HEK293 (cell line): ENCODE data around the gene HMGXB3.
A peak's percentile ranks its signal among the peaks of the same experiment; 100 is the strongest.

Experiments used
- CTCF ChIA-PET: fragments of 350-600 bp; formaldehyde crosslinking; extraction: SDS; loops from one replicate; lab custom pipeline; 2021; ENCODE audit warnings: antibody characterized with exemption; lab: Yijun Ruan, JAX
- POLR2A ChIA-PET: fragments of 300-600 bp; formaldehyde crosslinking; extraction: SDS; loops from one replicate; lab custom pipeline; 2020; ENCODE audit warnings: antibody characterized with exemption, inconsistent platforms; lab: Yijun Ruan, JAX
- H3K27ac ChIP-seq: fragments of 200-500 bp; sonication (Bioruptor generic); 2 replicates; pipeline ENCODE4 v1.5.1; 2014; ENCODE audit warnings: low read depth, low read length, control low read depth, inconsistent platforms; ENCODE audit errors: extremely low read depth
- H3K36me3 ChIP-seq, 2 experiments: fragments of 200-500 bp in 1 of 2; sonication (Bioruptor generic) in 1 of 2; 1 replicate in 1 of 2; 2 replicates in 1 of 2; pipeline ENCODE4 v1.5.1; 2014 to 2017; ENCODE audit warnings: inconsistent platforms in 2 of 2, low read length in 2 of 2; ENCODE audit not compliant: control insufficient read depth in 2 of 2, insufficient read depth in 1 of 2
- H3K4me1 ChIP-seq: fragments of 200-500 bp; sonication (Bioruptor generic); 2 replicates; pipeline ENCODE4 v1.5.1; 2014; ENCODE audit warnings: mild to moderate bottlenecking, low read length, inconsistent platforms; ENCODE audit not compliant: control insufficient read depth, insufficient read depth
- H3K4me3 ChIP-seq: 2 replicates; pipeline ENCODE4 v1.5.1; 2011; ENCODE audit warnings: low read depth, mild to moderate bottlenecking, control low read depth, low read length, moderate library complexity
- H3K9me3 ChIP-seq: fragments of 200-500 bp; sonication (Bioruptor generic); 2 replicates; pipeline ENCODE4 v1.5.1; 2014; ENCODE audit warnings: low read depth, low read length, inconsistent platforms; ENCODE audit not compliant: control insufficient read depth, insufficient read depth
- EGR2 ChIP-seq: fragments of 450-650 bp; formaldehyde crosslinking; IDR thresholded peaks from 2 replicates; pipeline ENCODE4 v1.5.1; 2016; ENCODE audit warnings: low read depth, missing biosample characterization, missing genetic modification characterization
- GFI1B ChIP-seq: fragments of 450-650 bp; formaldehyde crosslinking; IDR thresholded peaks from 2 replicates; pipeline ENCODE4 v1.5.1; 2016; ENCODE audit warnings: missing biosample characterization, missing genetic modification characterization
- KLF7 ChIP-seq: fragments of 450-650 bp; formaldehyde crosslinking; IDR thresholded peaks from 2 replicates; pipeline ENCODE4 v1.5.1; 2016; ENCODE audit warnings: missing biosample characterization, missing genetic modification characterization, borderline replicate concordance
- RBAK ChIP-seq: fragments of 450-650 bp; formaldehyde crosslinking; IDR thresholded peaks from 2 replicates; pipeline ENCODE4 v1.5.1; 2016; ENCODE audit warnings: missing biosample characterization, missing genetic modification characterization
- ZBTB10 ChIP-seq: fragments of 450-650 bp; formaldehyde crosslinking; IDR thresholded peaks from 2 replicates; pipeline ENCODE4 v1.5.1; 2016; ENCODE audit warnings: missing biosample characterization, missing genetic modification characterization
- ZBTB21 ChIP-seq: fragments of 450-650 bp; formaldehyde crosslinking; IDR thresholded peaks from 2 replicates; pipeline ENCODE4 v1.5.1; 2017; ENCODE audit warnings: missing biosample characterization, missing genetic modification characterization
- ZNF19 ChIP-seq: fragments of 450-650 bp; formaldehyde crosslinking; IDR thresholded peaks from 2 replicates; pipeline ENCODE4; 2016; ENCODE audit warnings: missing biosample characterization, missing genetic modification characterization, low read depth
- ZNF202 ChIP-seq: fragments of 450-650 bp; formaldehyde crosslinking; IDR thresholded peaks from 2 replicates; pipeline ENCODE4 v1.5.1; 2016; ENCODE audit warnings: missing biosample characterization, missing genetic modification characterization, borderline replicate concordance
- ZNF280C ChIP-seq: fragments of 450-650 bp; formaldehyde crosslinking; IDR thresholded peaks from 2 replicates; pipeline ENCODE4 v1.5.1; 2016; ENCODE audit warnings: missing biosample characterization, missing genetic modification characterization
- ZNF354C ChIP-seq: fragments of 450-650 bp; formaldehyde crosslinking; IDR thresholded peaks from 2 replicates; pipeline ENCODE4 v1.5.1; 2016; ENCODE audit warnings: missing biosample characterization, missing genetic modification characterization, low read depth, borderline replicate concordance
- ZNF394 ChIP-seq: fragments of 450-650 bp; formaldehyde crosslinking; IDR thresholded peaks from 2 replicates; pipeline ENCODE4 v1.5.1; 2016; ENCODE audit warnings: missing biosample characterization, missing genetic modification characterization, mild to moderate bottlenecking, moderate library complexity, borderline replicate concordance
- ZNF510 ChIP-seq: fragments of 450-650 bp; formaldehyde crosslinking; IDR thresholded peaks from 2 replicates; pipeline ENCODE4 v1.5.1; 2018; ENCODE audit warnings: mild to moderate bottlenecking, missing genetic modification characterization, missing biosample characterization; ENCODE audit not compliant: insufficient replicate concordance
- ZNF580 ChIP-seq: fragments of 450-650 bp; formaldehyde crosslinking; IDR thresholded peaks from 2 replicates; pipeline ENCODE4 v1.5.1; 2016; ENCODE audit warnings: missing biosample characterization, missing genetic modification characterization
- ZNF837 ChIP-seq: fragments of 450-650 bp; formaldehyde crosslinking; IDR thresholded peaks from 2 replicates; pipeline ENCODE4 v1.5.1; 2016; ENCODE audit warnings: missing biosample characterization, missing genetic modification characterization
- TF ChIP-seq, protein P1 (sequence below): fragments of 450-650 bp; formaldehyde crosslinking; IDR thresholded peaks from 2 replicates; pipeline ENCODE4 v1.5.1; 2016; ENCODE audit warnings: missing biosample characterization, missing genetic modification characterization, borderline replicate concordance
- TF ChIP-seq, protein P2 (sequence below): fragments of 450-650 bp; formaldehyde crosslinking; IDR thresholded peaks from 2 replicates; pipeline ENCODE4 v1.5.1; 2016; ENCODE audit warnings: missing biosample characterization, missing genetic modification characterization, borderline replicate concordance
- TF ChIP-seq, protein P3 (sequence below): fragments of 450-650 bp; formaldehyde crosslinking; conservative IDR thresholded peaks from 2 replicates; pipeline ENCODE4 v1.5.1; 2016; ENCODE audit warnings: low read depth, missing biosample characterization, missing genetic modification characterization

The HMGXB3 gene

DNA sequence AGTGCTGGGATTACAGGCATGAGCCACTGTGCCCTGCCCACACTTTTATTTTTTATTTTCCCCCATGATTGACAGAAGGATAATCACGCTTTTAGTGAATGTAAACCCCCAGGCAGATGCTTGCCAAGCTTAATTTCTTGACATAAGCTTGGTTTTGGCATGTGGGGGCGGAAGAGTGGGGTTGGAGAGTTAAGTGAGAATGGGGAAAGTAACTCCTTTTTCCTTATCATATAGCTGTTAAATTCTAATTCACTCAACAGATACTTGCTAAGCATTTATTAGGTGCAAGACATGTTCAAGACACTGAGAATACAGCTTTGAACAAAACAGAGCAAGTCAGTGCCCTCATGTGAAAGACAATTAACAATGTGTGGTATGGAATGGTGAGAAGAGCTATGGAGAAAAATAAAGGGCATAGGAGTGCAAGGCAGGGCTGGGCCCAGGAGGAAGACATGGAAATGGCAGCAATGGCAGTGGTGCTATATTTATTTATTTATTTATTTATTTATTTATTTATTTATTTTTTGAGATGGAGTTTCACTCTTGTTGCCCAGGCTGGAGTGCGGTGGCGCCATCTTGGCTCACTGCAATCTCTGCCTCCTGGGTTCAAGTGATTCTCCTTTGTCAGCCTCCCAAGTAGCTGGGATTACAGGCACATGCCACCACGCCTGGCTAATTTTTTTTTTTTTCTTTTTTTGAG, 37.8 kb upstream of the HMGXB3 start:
- Histone ChIP-seq H3K9me3 (no peaks in the 10 kb centered on the region), H3K36me3 (peaks cover 0 to 2% of the 10 kb centered on the region in 2 experiments; a peak in 1 of 3 replicates), H3K27ac (no peak overlapping the region), H3K4me3 (no peak overlapping the region), H3K4me1 (no peaks in the 10 kb centered on the region)
- CTCF ChIA-PET: interaction anchor here (0.6 to 6.8 kb wide), 23 partner anchors 9 to 367 kb away, joined by 3 to 175 read pairs (median 5); no protein-coding TSS in a partner anchor
- POLR2A ChIA-PET: interaction anchor here (0.6 to 2.8 kb wide), 8 partner anchors 38 to 602 kb away, joined by 3 to 9 read pairs (median 3); partner anchors contain the start of genes HMGXB3 and TIGD6
- TF ChIP-seq ZNF394 (peak; percentile 98), ZBTB21 (tag by site-specific recombination) (peak; percentile 59), ZNF510 (tag by site-specific recombination) (peak; percentile 84), ZNF202 (tag by site-specific recombination) (peak; percentile 98), RBAK (0 out of 2 replicates have a peak, but pooled peaks have one; percentile 72), ZNF280C (tag by site-specific recombination) (no peak), GFI1B (tag by site-specific recombination) (peak; percentile 64; the same call in 1 of the 2 replicates), EGR2 (tag by site-specific recombination) (no peak), ZNF837 (tag by site-specific recombination) (no peak), ZBTB10 (tag by site-specific recombination) (no peak), KLF7 (tag by site-specific recombination) (0 out of 2 replicates have a peak, but pooled peaks have one; percentile 65), ZNF19 (tag by site-specific recombination) (peak; percentile 85; the same call in 1 of the 2 replicates), ZNF580 (tag by site-specific recombination) (0 out of 2 replicates have a peak, but pooled peaks have one; percentile 32), ZNF354C (tag by site-specific recombination) (peak; percentile 90; the same call in 1 of the 2 replicates)
- TF ChIP-seq, protein P1, sequence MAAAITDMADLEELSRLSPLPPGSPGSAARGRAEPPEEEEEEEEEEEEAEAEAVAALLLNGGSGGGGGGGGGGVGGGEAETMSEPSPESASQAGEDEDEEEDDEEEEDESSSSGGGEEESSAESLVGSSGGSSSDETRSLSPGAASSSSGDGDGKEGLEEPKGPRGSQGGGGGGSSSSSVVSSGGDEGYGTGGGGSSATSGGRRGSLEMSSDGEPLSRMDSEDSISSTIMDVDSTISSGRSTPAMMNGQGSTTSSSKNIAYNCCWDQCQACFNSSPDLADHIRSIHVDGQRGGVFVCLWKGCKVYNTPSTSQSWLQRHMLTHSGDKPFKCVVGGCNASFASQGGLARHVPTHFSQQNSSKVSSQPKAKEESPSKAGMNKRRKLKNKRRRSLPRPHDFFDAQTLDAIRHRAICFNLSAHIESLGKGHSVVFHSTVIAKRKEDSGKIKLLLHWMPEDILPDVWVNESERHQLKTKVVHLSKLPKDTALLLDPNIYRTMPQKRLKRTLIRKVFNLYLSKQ (tag by site-specific recombination): 0 out of 2 replicates have a peak, but pooled peaks have one; percentile 77
- TF ChIP-seq, protein P2, sequence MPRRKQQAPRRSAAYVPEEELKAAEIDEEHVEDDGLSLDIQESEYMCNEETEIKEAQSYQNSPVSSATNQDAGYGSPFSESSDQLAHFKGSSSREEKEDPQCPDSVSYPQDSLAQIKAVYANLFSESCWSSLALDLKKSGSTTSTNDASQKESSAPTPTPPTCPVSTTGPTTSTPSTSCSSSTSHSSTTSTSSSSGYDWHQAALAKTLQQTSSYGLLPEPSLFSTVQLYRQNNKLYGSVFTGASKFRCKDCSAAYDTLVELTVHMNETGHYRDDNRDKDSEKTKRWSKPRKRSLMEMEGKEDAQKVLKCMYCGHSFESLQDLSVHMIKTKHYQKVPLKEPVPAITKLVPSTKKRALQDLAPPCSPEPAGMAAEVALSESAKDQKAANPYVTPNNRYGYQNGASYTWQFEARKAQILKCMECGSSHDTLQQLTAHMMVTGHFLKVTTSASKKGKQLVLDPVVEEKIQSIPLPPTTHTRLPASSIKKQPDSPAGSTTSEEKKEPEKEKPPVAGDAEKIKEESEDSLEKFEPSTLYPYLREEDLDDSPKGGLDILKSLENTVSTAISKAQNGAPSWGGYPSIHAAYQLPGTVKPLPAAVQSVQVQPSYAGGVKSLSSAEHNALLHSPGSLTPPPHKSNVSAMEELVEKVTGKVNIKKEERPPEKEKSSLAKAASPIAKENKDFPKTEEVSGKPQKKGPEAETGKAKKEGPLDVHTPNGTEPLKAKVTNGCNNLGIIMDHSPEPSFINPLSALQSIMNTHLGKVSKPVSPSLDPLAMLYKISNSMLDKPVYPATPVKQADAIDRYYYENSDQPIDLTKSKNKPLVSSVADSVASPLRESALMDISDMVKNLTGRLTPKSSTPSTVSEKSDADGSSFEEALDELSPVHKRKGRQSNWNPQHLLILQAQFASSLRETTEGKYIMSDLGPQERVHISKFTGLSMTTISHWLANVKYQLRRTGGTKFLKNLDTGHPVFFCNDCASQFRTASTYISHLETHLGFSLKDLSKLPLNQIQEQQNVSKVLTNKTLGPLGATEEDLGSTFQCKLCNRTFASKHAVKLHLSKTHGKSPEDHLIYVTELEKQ: peak; percentile 25; the same call in 1 of the 2 replicates
- TF ChIP-seq, protein P3, sequence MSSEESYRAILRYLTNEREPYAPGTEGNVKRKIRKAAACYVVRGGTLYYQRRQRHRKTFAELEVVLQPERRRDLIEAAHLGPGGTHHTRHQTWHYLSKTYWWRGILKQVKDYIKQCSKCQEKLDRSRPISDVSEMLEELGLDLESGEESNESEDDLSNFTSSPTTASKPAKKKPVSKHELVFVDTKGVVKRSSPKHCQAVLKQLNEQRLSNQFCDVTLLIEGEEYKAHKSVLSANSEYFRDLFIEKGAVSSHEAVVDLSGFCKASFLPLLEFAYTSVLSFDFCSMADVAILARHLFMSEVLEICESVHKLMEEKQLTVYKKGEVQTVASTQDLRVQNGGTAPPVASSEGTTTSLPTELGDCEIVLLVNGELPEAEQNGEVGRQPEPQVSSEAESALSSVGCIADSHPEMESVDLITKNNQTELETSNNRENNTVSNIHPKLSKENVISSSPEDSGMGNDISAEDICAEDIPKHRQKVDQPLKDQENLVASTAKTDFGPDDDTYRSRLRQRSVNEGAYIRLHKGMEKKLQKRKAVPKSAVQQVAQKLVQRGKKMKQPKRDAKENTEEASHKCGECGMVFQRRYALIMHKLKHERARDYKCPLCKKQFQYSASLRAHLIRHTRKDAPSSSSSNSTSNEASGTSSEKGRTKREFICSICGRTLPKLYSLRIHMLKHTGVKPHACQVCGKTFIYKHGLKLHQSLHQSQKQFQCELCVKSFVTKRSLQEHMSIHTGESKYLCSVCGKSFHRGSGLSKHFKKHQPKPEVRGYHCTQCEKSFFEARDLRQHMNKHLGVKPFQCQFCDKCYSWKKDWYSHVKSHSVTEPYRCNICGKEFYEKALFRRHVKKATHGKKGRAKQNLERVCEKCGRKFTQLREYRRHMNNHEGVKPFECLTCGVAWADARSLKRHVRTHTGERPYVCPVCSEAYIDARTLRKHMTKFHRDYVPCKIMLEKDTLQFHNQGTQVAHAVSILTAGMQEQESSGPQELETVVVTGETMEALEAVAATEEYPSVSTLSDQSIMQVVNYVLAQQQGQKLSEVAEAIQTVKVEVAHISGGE (tag by site-specific recombination): peak; percentile 83
